ENCODE results near the gene TIGD2.
A peak's percentile ranks its signal among the peaks of the same experiment; 100 is the strongest.

TIGD2 gene

DNA sequence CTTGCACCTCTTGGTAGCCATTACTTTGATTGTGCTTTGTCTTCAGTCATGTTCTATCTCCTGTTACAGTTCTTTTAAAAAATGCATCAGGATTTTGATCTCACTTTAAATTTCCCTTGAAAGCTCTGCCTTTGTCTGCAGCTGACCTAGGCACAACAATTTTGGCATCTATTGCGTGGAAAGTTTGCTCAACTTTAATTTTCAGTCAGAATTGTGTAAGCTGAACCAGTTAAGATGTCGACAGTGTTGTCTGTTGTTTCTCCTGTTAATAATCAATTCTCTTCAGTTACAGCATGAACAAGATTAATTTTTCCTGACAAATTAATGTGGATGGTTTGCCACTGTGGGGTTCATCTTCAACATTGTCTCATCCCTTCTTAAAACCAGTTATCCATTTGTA lies 34.9 kb downstream of the TIGD2 start:
- H3K4me3 ChIP-seq, result no peak overlapping the region
- DNase-seq (ENCODE audit: low spot score), result no peak
- H3K27ac ChIP-seq, result no peak overlapping the region
- TF ChIP-seq CTCF (IDR thresholded peaks at IDR 0.05), result no peak

DNA sequence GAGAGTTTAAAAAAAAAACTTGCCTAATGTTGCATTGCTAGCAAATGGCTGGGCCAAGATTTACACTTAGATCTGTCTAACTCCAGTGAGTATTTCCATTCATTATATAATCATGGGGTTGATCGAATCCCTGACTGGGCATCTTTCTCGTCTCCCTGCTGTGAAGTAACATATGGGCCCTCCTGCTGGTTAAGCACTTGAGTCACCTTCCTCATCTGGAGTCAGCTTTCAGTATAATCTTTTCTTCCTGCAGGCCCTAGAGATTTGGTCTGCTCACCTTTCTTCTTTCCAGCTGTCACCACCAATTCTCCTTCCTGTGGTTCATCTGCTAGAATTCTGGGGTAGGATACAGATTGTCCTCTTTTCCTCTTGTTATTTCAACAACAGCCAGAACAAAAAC lies 41.6 kb downstream of the TIGD2 start:
- no peak for TF ChIP-seq CTCF (IDR thresholded peaks at IDR 0.05)

DNA sequence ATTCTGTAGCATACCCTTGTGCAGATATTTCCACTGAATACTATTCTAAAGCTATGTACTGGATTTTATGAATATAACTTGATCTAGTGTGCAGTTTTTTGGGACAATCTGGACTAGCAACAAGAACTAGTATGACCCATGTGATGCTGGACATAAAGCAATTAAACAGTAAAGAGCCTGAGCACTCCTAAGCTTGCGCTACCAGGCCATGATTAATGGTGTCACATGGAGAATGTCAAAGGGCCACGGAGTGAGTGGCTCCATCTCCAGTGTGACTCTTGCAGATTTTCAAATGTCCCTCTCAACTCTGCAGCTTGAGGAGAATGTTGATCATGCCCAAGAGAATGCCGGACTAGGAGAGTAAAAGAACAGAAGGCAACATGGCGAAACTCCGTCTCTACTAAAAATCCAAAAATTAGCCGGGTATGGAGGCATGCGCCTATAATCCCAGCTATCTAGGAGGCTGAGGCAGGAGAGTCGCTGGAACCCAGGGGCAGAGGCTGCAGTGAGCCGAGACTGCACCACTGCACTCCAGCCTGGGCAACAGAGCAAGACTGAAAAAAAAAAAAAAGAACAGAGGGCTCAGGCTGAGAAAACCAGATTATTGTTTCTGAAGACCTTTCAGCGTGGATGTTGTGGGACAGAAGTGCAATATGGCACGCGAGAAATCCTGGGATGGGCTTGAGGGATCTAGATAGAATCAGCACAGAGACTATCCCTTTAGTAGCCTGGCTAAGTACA lies 45.0 kb downstream of the TIGD2 start:
- H3K27ac ChIP-seq, result no peak overlapping the region
- no peak for TF ChIP-seq CTCF (IDR thresholded peaks at IDR 0.05)
- H3K4me3 ChIP-seq, result no peak overlapping the region
- no peak for DNase-seq (ENCODE audit: low spot score)

More for the DNA sequence above, 41.6 kb downstream of the TIGD2 start:
- DNase-seq (ENCODE audit: low spot score), result no peak
- Histone ChIP-seq H3K27ac (no peak overlapping the region), H3K4me3 (no peak overlapping the region)

GRCh38 chr4:89157488-89158024 lies 46.2 kb downstream of the TIGD2 start:
- Histone ChIP-seq H3K4me3 (no peak overlapping the region), H3K27ac (no peak overlapping the region)
- no peak for TF ChIP-seq CTCF (IDR thresholded peaks at IDR 0.05)
- DNase-seq (ENCODE audit: low spot score), result no peak

GRCh38 chr4:89158884-89159503 lies 47.7 kb downstream of the TIGD2 start:
- TF ChIP-seq CTCF (IDR thresholded peaks at IDR 0.05), result peak; percentile 52
- Histone ChIP-seq H3K4me3 (no peak overlapping the region), H3K27ac (no peak overlapping the region)
- DNase-seq (ENCODE audit: low spot score), result no peak

- TF ChIP-seq CTCF (IDR thresholded peaks at IDR 0.05), result no peak
- H3K27ac ChIP-seq, result no peak overlapping the region
- no peak overlapping the region for H3K4me3 ChIP-seq
- no peak for DNase-seq (ENCODE audit: low spot score)
These were observed 49.5 kb downstream of the TIGD2 start for GRCh38 chr4:89160806-89161205.

- no peak overlapping the region for H3K4me3 ChIP-seq
- H3K27ac ChIP-seq, result no peak overlapping the region
- no peak for DNase-seq (ENCODE audit: low spot score)
- no peak for TF ChIP-seq CTCF (IDR thresholded peaks at IDR 0.05)
These were observed 50.5 kb downstream of the TIGD2 start for GRCh38 chr4:89161841-89162240.
